SK-N-SH treated with all-trans-retinoic acid at 6 μM for 48 hours (cell line): ENCODE measurements around the gene ZBED4.

Source experiments
- BACH2 ChIP-seq: fragments of 250-450 bp; sonication (Bioruptor Pico); IDR thresholded peaks from 2 replicates; pipeline ENCODE4 v1.9.0; 2021; ENCODE audit warnings: mild to moderate bottlenecking, borderline replicate concordance
- CREB5 ChIP-seq: fragments of 250-450 bp; sonication (Bioruptor Pico); IDR thresholded peaks from 2 replicates; pipeline ENCODE4 v1.5.1; 2020; ENCODE audit warnings: low read depth, mild to moderate bottlenecking, moderate library complexity
- CSDC2 ChIP-seq: fragments of 250-450 bp; sonication (Bioruptor Pico); IDR thresholded peaks from 2 replicates; pipeline ENCODE4 v1.5.0; 2020; ENCODE audit warnings: mild to moderate bottlenecking, moderate library complexity
- ESRRG ChIP-seq: fragments of 250-450 bp; sonication (Bioruptor Pico); IDR thresholded peaks from 2 replicates; pipeline ENCODE4 v1.6.1; 2021; ENCODE audit warnings: mild to moderate bottlenecking
- GLIS3 ChIP-seq: fragments of 250-450 bp; sonication (Bioruptor Pico); IDR thresholded peaks from 2 replicates; pipeline ENCODE4 v1.5.0; 2020; ENCODE audit warnings: mild to moderate bottlenecking, moderate library complexity
- ISL1 ChIP-seq: fragments of 250-450 bp; sonication (Bioruptor Pico); IDR thresholded peaks from 2 replicates; pipeline ENCODE4 v2.1.2; 2022; ENCODE audit warnings: mild to moderate bottlenecking, moderate library complexity
- OSR1 ChIP-seq: fragments of 250-450 bp; sonication (Bioruptor Pico); IDR thresholded peaks from 2 replicates; pipeline ENCODE4 v1.8.0; 2022; ENCODE audit warnings: moderate library complexity, mild to moderate bottlenecking, inconsistent platforms
- PATZ1 ChIP-seq: fragments of 250-450 bp; sonication (Bioruptor Pico); IDR thresholded peaks from 2 replicates; pipeline ENCODE4 v1.8.0; 2020; ENCODE audit warnings: mild to moderate bottlenecking, moderate library complexity, borderline replicate concordance
- RARB ChIP-seq: fragments of 250-450 bp; sonication (Bioruptor Pico); IDR thresholded peaks from 2 replicates; pipeline ENCODE4 v1.8.0; 2021; ENCODE audit warnings: mild to moderate bottlenecking, moderate library complexity
- SNAI2 ChIP-seq: fragments of 250-450 bp; sonication (Bioruptor Pico); IDR thresholded peaks from 2 replicates; pipeline ENCODE4 v1.5.0; 2020; ENCODE audit warnings: mild to moderate bottlenecking, moderate library complexity
- ZFP3 ChIP-seq: fragments of 250-450 bp; sonication (Bioruptor Pico); IDR thresholded peaks from 2 replicates; pipeline ENCODE4 v1.5.0; 2020; ENCODE audit warnings: mild to moderate bottlenecking, moderate library complexity
- ZFP30 ChIP-seq: fragments of 450-650 bp; formaldehyde crosslinking; IDR thresholded peaks from 2 replicates; pipeline ENCODE4 v1.5.0; 2022; ENCODE audit warnings: mild to moderate bottlenecking, moderate library complexity
- ZNF565 ChIP-seq: fragments of 450-650 bp; formaldehyde crosslinking; conservative IDR thresholded peaks from 2 replicates; pipeline ENCODE4 v1.5.0; 2020; ENCODE audit warnings: low read depth, mild to moderate bottlenecking, moderate library complexity
- ZNF70 ChIP-seq: fragments of 450-650 bp; formaldehyde crosslinking; IDR thresholded peaks from 2 replicates; pipeline ENCODE4 v1.5.0; 2020; ENCODE audit warnings: mild to moderate bottlenecking, moderate library complexity

GRCh38 chr22:49814164-49814686, 39.4 kb upstream of the ZBED4 start:
- TF ChIP-seq ISL1 (CRISPR knock-in tag) (no peak), CSDC2 (CRISPR knock-in tag) (no peak), SNAI2 (CRISPR knock-in tag) (no peak), OSR1 (no peak), ZNF565 (CRISPR knock-in tag) (no peak), GLIS3 (CRISPR knock-in tag) (no peak), ZFP30 (no peak), RARB (no peak), PATZ1 (CRISPR knock-in tag) (no peak), ZNF70 (CRISPR knock-in tag) (no peak), BACH2 (CRISPR knock-in tag) (no peak), CREB5 (CRISPR knock-in tag) (no peak), ESRRG (no peak), ZFP3 (CRISPR knock-in tag) (no peak)
